GM10266 (cell line): ENCODE data around the gene TRIM63.

Experiments
- DNase-seq: peaks from one replicate; pipeline ENCODE4 v3.0.0; 2012; ENCODE audit errors: extremely low spot score
- CTCF ChIP-seq: IDR thresholded peaks from 2 replicates; pipeline ENCODE4 v1.5.1; 2012; ENCODE audit warnings: mild to moderate bottlenecking, low read depth; ENCODE audit not compliant: control insufficient read depth, insufficient read depth; ENCODE audit errors: missing control alignments

The TRIM63 gene

GRCh38 chr1:26038477-26038876 is 29.0 kb downstream of the TRIM63 start:
- TF ChIP-seq CTCF: no peak
- DNase-seq: no peak

- DNase-seq: no peak
- TF ChIP-seq CTCF: no peak
Measured at GRCh38 chr1:26037904-26038303, 29.5 kb downstream of the TRIM63 start.

GRCh38 chr1:26036756-26037281 is 30.6 kb downstream of the TRIM63 start:
- DNase-seq: no peak
- no peak for TF ChIP-seq CTCF

- TF ChIP-seq CTCF: peak; percentile 98
- peak; percentile 92 for DNase-seq
Measured at GRCh38 chr1:26035959-26036755, 31.3 kb downstream of the TRIM63 start.

- DNase-seq: peak; percentile 96
- TF ChIP-seq CTCF: no peak
Measured at GRCh38 chr1:26035203-26035958, 32.0 kb downstream of the TRIM63 start.

GRCh38 chr1:26034504-26035202 is 32.8 kb downstream of the TRIM63 start:
- DNase-seq: no peak
- no peak for TF ChIP-seq CTCF
